Measurements from ENCODE around the gene C16orf78.

C16orf78 gene

GRCh38 chr16:49437344-49437743 is 63.7 kb downstream of the C16orf78 start:
- Histone ChIP-seq H3K4me3 (no peak overlapping the region), H3K9me3 (ENCODE audit: low read depth, low read length) (no peaks in the 10 kb centered on the region), H3K9ac (ENCODE audit: insufficient read length) (no peak overlapping the region), H3K27ac (no peak overlapping the region), H3K36me3 (ENCODE audit: insufficient read depth, low read length) (no peaks in the 10 kb centered on the region)
- DNase-seq (ENCODE audit: low read depth, low spot score): no peak
- TF ChIP-seq FOXP2 (optimal IDR thresholded peaks at IDR 0.05; ENCODE audit: control extremely low read depth, extremely low read length, insufficient read depth): no peak
- TF ChIP-seq EZH2 (IDR thresholded peaks at IDR 0.05): no peak
- TF ChIP-seq POLR2AphosphoS5 (IDR thresholded peaks at IDR 0.05; ENCODE audit: borderline replicate concordance, low read depth, low read length): no peak

- H3K36me3 ChIP-seq (ENCODE audit: insufficient read depth, low read length): no peaks in the 10 kb centered on the region
- no peaks in the 10 kb centered on the region for H3K9me3 ChIP-seq (ENCODE audit: low read depth, low read length)
- H3K4me3 ChIP-seq: no peak overlapping the region
- H3K27ac ChIP-seq: no peak overlapping the region
- no peak for DNase-seq (ENCODE audit: low read depth, low spot score)
- H3K9ac ChIP-seq (ENCODE audit: insufficient read length): no peak overlapping the region
- TF ChIP-seq EZH2 (IDR thresholded peaks at IDR 0.05) (no peak), FOXP2 (optimal IDR thresholded peaks at IDR 0.05; ENCODE audit: control extremely low read depth, extremely low read length, insufficient read depth) (no peak), POLR2AphosphoS5 (IDR thresholded peaks at IDR 0.05; ENCODE audit: borderline replicate concordance, low read depth, low read length) (no peak)
These were observed 65.4 kb downstream of the C16orf78 start for GRCh38 chr16:49439050-49439449.

DNA sequence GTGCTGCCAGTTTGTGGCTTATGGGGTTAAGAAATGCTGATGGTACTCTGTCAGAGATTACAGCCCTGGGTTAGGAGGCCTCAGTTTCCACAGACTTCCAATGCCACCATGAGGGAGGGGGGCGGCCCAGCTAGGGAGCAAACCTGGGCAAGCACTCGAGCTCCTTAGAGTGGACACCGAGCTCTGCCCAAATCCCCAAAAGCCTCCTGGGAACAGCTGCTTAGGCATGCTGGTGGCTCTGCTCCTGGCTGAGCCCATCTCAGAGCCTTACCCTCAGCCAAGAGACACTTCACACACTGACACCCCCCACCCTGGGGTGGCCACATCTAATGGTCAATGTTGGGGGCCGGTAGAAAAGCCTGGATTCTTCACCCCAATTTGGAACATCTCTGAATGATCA is 66.1 kb downstream of the C16orf78 start:
- Histone ChIP-seq H3K9ac (ENCODE audit: insufficient read length) (no peak overlapping the region), H3K4me3 (no peak overlapping the region)

DNA sequence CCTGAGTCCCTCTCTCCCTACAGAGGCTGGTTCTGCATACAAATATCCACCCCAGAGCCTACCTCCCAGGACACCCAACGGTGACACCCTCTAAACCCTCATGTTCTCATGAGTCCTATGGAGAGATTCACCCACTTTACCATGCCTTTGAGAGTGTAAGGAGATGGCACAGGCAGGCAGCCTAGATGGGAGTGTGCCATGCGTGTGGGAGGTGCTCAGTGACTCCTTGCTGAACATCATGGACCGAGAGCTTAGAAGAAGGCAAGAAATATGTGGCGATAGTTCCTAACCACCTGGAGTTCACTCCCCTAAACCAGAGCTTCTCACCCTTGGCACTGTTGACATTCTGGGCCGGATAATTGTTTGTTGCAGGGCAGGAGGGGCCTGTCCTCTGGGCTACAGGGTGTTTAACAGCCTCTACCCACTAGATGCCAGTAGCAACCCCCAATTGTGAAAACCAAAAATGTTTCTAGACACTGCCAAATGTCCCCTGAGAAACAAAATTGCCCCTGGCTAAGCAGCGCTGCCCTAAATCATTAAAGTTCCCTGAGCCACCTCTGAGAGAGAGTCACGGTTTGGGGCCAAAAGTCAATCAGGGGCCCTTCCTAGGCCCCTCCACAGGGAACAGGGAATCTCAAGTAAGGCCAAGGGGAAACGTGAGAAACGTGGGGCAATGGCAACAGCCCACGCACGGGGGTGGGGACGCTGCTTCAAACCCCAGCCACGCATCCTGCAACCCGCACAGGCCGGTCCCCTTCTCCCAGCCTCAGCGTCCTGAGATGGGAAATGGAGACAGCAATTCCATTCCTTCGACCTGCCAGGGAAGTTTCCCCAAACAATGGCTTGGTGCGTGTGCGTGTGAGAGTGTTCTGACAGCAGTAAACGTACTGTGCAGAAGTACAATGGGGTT is 66.8 kb downstream of the C16orf78 start:
- Histone ChIP-seq H3K9ac (ENCODE audit: insufficient read length) (no peak overlapping the region), H3K9me3 (ENCODE audit: low read depth, low read length) (no peaks in the 10 kb centered on the region), H3K36me3 (ENCODE audit: insufficient read depth, low read length) (no peaks in the 10 kb centered on the region), H3K27ac (no peak overlapping the region), H3K4me3 (no peak overlapping the region)
- no peak for DNase-seq (ENCODE audit: low read depth, low spot score)
- TF ChIP-seq POLR2AphosphoS5 (IDR thresholded peaks at IDR 0.05; ENCODE audit: borderline replicate concordance, low read depth, low read length): no peak
- no peak for TF ChIP-seq EZH2 (IDR thresholded peaks at IDR 0.05)
- no peak for TF ChIP-seq FOXP2 (optimal IDR thresholded peaks at IDR 0.05; ENCODE audit: control extremely low read depth, extremely low read length, insufficient read depth)

More for the DNA sequence above, 66.1 kb downstream of the C16orf78 start:
- H3K27ac ChIP-seq: no peak overlapping the region
- TF ChIP-seq EZH2 (IDR thresholded peaks at IDR 0.05) (no peak), FOXP2 (optimal IDR thresholded peaks at IDR 0.05; ENCODE audit: control extremely low read depth, extremely low read length, insufficient read depth) (no peak), POLR2AphosphoS5 (IDR thresholded peaks at IDR 0.05; ENCODE audit: borderline replicate concordance, low read depth, low read length) (no peak)
- DNase-seq (ENCODE audit: low read depth, low spot score): no peak
- H3K9me3 ChIP-seq (ENCODE audit: low read depth, low read length): no peaks in the 10 kb centered on the region
- H3K36me3 ChIP-seq (ENCODE audit: insufficient read depth, low read length): no peaks in the 10 kb centered on the region

GRCh38 chr16:49441366-49441780 is 67.8 kb downstream of the C16orf78 start:
- no peak for TF ChIP-seq POLR2AphosphoS5 (IDR thresholded peaks at IDR 0.05; ENCODE audit: borderline replicate concordance, low read depth, low read length)
- TF ChIP-seq EZH2 (IDR thresholded peaks at IDR 0.05): no peak
- TF ChIP-seq FOXP2 (optimal IDR thresholded peaks at IDR 0.05; ENCODE audit: control extremely low read depth, extremely low read length, insufficient read depth): no peak
- H3K9ac ChIP-seq (ENCODE audit: insufficient read length): no peak overlapping the region
- DNase-seq (ENCODE audit: low read depth, low spot score): no peak
- no peak overlapping the region for H3K27ac ChIP-seq
- H3K36me3 ChIP-seq (ENCODE audit: insufficient read depth, low read length): no peaks in the 10 kb centered on the region
- H3K9me3 ChIP-seq (ENCODE audit: low read depth, low read length): no peaks in the 10 kb centered on the region
- H3K4me3 ChIP-seq: no peak overlapping the region

GRCh38 chr16:49442805-49443204 is 69.2 kb downstream of the C16orf78 start:
- Histone ChIP-seq H3K4me3 (no peak overlapping the region), H3K9me3 (ENCODE audit: low read depth, low read length) (no peaks in the 10 kb centered on the region), H3K27ac (no peak overlapping the region), H3K36me3 (ENCODE audit: insufficient read depth, low read length) (no peaks in the 10 kb centered on the region), H3K9ac (ENCODE audit: insufficient read length) (no peak overlapping the region)
- DNase-seq (ENCODE audit: low read depth, low spot score): no peak
- TF ChIP-seq EZH2 (IDR thresholded peaks at IDR 0.05) (no peak), POLR2AphosphoS5 (IDR thresholded peaks at IDR 0.05; ENCODE audit: borderline replicate concordance, low read depth, low read length) (no peak), FOXP2 (optimal IDR thresholded peaks at IDR 0.05; ENCODE audit: control extremely low read depth, extremely low read length, insufficient read depth) (no peak)

DNA sequence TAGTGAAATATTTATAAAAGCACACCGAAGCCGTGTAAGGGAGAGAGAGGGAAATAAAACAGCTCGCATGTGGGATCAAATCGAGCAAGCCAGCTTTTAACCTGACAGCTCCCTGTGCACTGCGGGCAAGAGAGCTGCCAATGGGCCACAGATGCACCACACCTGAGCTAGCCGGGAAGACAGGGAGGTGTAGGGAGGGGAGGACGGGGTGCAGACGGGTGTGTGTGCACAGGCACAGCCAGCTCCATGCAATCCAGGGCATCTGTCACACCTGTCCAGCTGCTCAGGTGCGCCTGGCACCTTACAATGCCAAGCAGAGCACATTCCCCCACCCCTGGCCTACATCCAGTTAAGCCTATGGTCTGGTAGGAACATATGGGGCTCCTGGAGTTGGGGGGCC is 70.0 kb downstream of the C16orf78 start:
- H3K9me3 ChIP-seq (ENCODE audit: low read depth, low read length): no peaks in the 10 kb centered on the region
- H3K27ac ChIP-seq: no peak overlapping the region
- H3K9ac ChIP-seq (ENCODE audit: insufficient read length): no peak overlapping the region
- H3K36me3 ChIP-seq (ENCODE audit: insufficient read depth, low read length): no peaks in the 10 kb centered on the region
- no peak overlapping the region for H3K4me3 ChIP-seq
- DNase-seq (ENCODE audit: low read depth, low spot score): no peak
- no peak for TF ChIP-seq FOXP2 (optimal IDR thresholded peaks at IDR 0.05; ENCODE audit: control extremely low read depth, extremely low read length, insufficient read depth)
- no peak for TF ChIP-seq EZH2 (IDR thresholded peaks at IDR 0.05)
- TF ChIP-seq POLR2AphosphoS5 (IDR thresholded peaks at IDR 0.05; ENCODE audit: borderline replicate concordance, low read depth, low read length): no peak

DNA sequence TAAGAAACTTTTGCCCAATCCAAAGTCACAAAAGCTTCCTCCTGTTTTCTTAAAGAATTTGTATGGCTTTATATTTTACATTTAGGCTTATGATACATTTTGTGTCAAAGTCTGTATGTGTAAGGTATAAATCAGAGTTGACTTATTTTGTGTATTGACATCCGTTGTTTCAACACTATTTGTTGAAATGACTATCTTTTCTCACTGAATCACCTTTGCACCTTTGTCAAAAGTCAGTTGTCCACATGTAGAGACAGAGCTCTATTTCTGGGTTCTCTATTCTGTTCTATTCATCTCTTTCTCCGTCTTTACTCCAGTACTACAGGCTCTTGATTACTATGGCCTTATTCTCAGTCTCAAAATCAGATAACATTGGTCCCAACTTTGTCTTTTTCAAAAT is 73.2 kb downstream of the C16orf78 start:
- H3K9ac ChIP-seq (ENCODE audit: insufficient read length): no peak overlapping the region
- H3K4me3 ChIP-seq: no peak overlapping the region
- no peak for DNase-seq (ENCODE audit: low read depth, low spot score)
- H3K9me3 ChIP-seq (ENCODE audit: low read depth, low read length): no peaks in the 10 kb centered on the region
- no peaks in the 10 kb centered on the region for H3K36me3 ChIP-seq (ENCODE audit: insufficient read depth, low read length)
- no peak overlapping the region for H3K27ac ChIP-seq
- TF ChIP-seq EZH2 (IDR thresholded peaks at IDR 0.05) (no peak), FOXP2 (optimal IDR thresholded peaks at IDR 0.05; ENCODE audit: control extremely low read depth, extremely low read length, insufficient read depth) (no peak), POLR2AphosphoS5 (IDR thresholded peaks at IDR 0.05; ENCODE audit: borderline replicate concordance, low read depth, low read length) (no peak)
